ENCODE data around the gene LDLRAD4.
"Not testable (repeated sequence)": the region's sequence is repeated elsewhere in the genome, so short reads cannot be mapped to it uniquely, and the experiment has no call there.

Gene LDLRAD4

DNA sequence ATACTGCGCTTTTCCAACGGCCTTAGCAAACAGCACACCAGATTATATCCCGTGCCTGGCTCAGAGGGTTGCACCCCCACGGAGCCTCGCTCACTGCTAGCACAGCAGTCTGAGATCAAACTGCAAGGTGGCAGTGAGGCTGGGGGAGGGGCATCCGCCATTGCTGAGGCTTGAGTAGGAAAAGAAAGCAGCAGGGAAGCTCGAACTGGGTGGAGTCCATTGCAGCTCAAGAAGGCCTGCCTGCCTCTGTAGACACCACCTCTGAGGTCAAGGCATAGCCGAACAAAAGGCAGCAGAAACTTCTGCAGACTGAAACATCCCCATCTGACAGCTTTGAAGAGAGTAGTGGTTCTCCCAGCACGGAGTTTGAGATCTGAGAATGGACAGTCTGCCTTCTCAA lies 471.5 kb downstream of the LDLRAD4 start:
- not testable (repeated sequence) for DNase-seq (ENCODE audit: low read depth); H3K9me3 ChIP-seq (ENCODE audit: control insufficient read depth, low read length); H3K9ac ChIP-seq (ENCODE audit: low read length); H3K4me1 ChIP-seq (ENCODE audit: control insufficient read depth, insufficient read depth, low read length); H3K4me3 ChIP-seq (ENCODE audit: low read length); H3K36me3 ChIP-seq (ENCODE audit: control insufficient read depth, insufficient read depth, low read length, severe bottlenecking); H3K27me3 ChIP-seq (replicated peaks; ENCODE audit: control insufficient read depth, insufficient read depth, low read length)

DNA sequence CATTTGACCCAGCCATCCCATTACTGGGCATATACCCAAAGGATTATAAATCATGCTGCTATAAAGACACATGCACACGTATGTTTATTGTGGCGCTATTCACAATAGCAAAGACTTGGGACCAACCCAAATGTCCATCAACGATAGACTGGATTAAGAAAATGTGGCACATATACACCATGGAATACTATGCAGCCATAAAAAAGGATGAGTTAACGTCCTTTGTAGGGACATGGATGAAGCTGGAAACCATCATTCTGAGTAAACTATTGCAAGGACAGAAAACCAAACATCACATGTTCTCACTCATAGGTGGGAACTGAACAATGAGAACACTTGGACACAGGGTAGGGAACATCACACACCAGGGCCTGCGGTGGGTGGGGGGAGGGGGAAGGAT lies 476.8 kb downstream of the LDLRAD4 start:
- DNase-seq (ENCODE audit: low read depth), result not testable (repeated sequence)

DNA sequence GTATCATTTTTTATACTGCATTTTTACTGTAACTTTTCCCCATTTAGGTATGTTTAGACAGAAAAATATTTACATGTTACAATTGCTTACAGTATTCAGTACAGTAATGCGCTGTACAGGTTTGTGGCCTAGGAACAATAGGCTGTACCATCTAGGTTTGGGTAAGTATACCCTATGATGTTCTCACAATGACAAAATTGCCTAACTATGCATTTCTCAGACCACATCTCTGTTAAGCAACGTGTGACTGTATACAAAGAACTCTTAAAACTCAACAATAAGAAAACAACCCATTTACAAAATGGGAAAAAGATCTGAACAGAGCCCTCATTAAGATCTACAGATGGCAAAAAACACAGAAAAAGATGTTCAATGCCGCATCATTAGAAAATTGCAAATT lies 478.4 kb downstream of the LDLRAD4 start:
- H3K36me3 ChIP-seq (ENCODE audit: control insufficient read depth, insufficient read depth, low read length, severe bottlenecking), result no peaks in the 10 kb centered on the region
- H3K27me3 ChIP-seq (replicated peaks; ENCODE audit: control insufficient read depth, insufficient read depth, low read length), result no peaks in the 10 kb centered on the region
- H3K9ac ChIP-seq (ENCODE audit: low read length), result no peak overlapping the region
- no peaks in the 10 kb centered on the region for H3K4me1 ChIP-seq (ENCODE audit: control insufficient read depth, insufficient read depth, low read length)
- H3K9me3 ChIP-seq (ENCODE audit: control insufficient read depth, low read length), result no peaks in the 10 kb centered on the region
- DNase-seq (ENCODE audit: low read depth), result no peak
- H3K4me3 ChIP-seq (ENCODE audit: low read length), result no peak overlapping the region

More for the DNA sequence above, 476.8 kb downstream of the LDLRAD4 start:
- H3K36me3 ChIP-seq (ENCODE audit: control insufficient read depth, insufficient read depth, low read length, severe bottlenecking); H3K27me3 ChIP-seq (replicated peaks; ENCODE audit: control insufficient read depth, insufficient read depth, low read length); H3K9me3 ChIP-seq (ENCODE audit: control insufficient read depth, low read length); H3K4me1 ChIP-seq (ENCODE audit: control insufficient read depth, insufficient read depth, low read length); H3K9ac ChIP-seq (ENCODE audit: low read length); H3K4me3 ChIP-seq (ENCODE audit: low read length): not testable (repeated sequence)

DNA sequence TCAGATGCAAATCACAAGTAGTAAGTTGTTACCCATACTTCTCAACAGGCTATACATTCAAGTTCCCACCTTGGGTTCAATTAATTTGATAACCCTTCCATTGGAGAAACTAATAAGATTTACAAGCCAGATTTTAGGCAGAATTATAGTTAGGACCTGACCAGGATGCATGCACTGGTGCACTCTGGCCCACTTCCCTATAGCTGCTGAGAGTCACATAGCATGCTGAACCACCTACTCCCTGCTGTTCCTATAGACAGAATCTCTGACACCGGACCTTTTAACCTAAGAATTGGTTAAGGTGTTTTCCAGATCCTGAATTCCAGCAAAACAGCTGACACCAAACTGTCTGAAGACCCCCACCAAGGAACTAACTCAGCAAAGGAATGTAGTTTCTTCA lies 481.6 kb downstream of the LDLRAD4 start:
- no peaks in the 10 kb centered on the region for H3K36me3 ChIP-seq (ENCODE audit: control insufficient read depth, insufficient read depth, low read length, severe bottlenecking)
- no peak overlapping the region for H3K4me3 ChIP-seq (ENCODE audit: low read length)
- no peak overlapping the region for H3K9ac ChIP-seq (ENCODE audit: low read length)
- no peak for DNase-seq (ENCODE audit: low read depth)
- H3K4me1 ChIP-seq (ENCODE audit: control insufficient read depth, insufficient read depth, low read length), result no peaks in the 10 kb centered on the region
- H3K27me3 ChIP-seq (replicated peaks; ENCODE audit: control insufficient read depth, insufficient read depth, low read length), result no peaks in the 10 kb centered on the region
- peaks cover 17% of the 10 kb centered on the region for H3K9me3 ChIP-seq (ENCODE audit: control insufficient read depth, low read length)

All from adipocyte (in vitro differentiated cells).